HepG2 (cell line): ENCODE data around the gene LRP10. TPM values are rescaled to one million over a fixed set of nuclear protein-coding genes. Genes with fewer than 3 reads are reported as not detected.

ENCODE experiments used
- ATAC-seq: fragments of 200-7000 bp; cut with Tn5 transposase; 3 replicates; pipeline ENCODE4 v1.9.1; 2020; ENCODE audit warnings: mild to moderate bottlenecking, moderate library complexity
- BruUV-seq: library from RNA; stranded (reverse); fragments of 400-500 nt; replicated peaks from 2 replicates; lab custom pipeline; 2021; lab: Mats Ljungman, UMichigan
- CTCF ChIA-PET: fragments of 300-600 bp; formaldehyde crosslinking; extraction: SDS; loops from one replicate; lab custom pipeline; 2021; ENCODE audit warnings: low total read pairs, inconsistent platforms, low intra/inter-chr PET ratio; lab: Yijun Ruan, JAX
- POLR2A ChIA-PET: fragments of 350-600 bp; sonication (Branson Sonifier 250); formaldehyde crosslinking; loops from one replicate; lab custom pipeline; 2020; ENCODE audit warnings: antibody characterized with exemption, inconsistent platforms; lab: Yijun Ruan, JAX
- DNase-seq: peaks from one replicate; pipeline ENCODE4 v3.0.0-alpha.2; 2015; ENCODE audit warnings: low spot score
- FAIRE-seq: peaks from 3 replicates; lab custom pipeline; 2011; peaks lifted over from hg19 to GRCh38; lab: Jason Lieb, UNC
- H2AFZ ChIP-seq: one replicate; pipeline ENCODE4 v1.6.1; 2011; ENCODE audit warnings: low read length, inconsistent platforms
- H3K27ac ChIP-seq: fragments of 300-600 bp; 3 replicates; pipeline ENCODE4 v1.8.0; 2011; ENCODE audit warnings: mixed run types, mild to moderate bottlenecking, mixed read lengths, low read length, inconsistent platforms; ENCODE audit not compliant: insufficient read depth; ENCODE audit errors: extremely low read length
- H3K27me3 ChIP-seq, 2 experiments: fragments of 200-600 bp in 1 of 2; 2 replicates in 1 of 2; 3 replicates in 1 of 2; pipeline versions ENCODE4 v1.6.0 to v1.8.0; 2011; ENCODE audit warnings: low read length in 2 of 2, mild to moderate bottlenecking in 2 of 2, moderate library complexity in 2 of 2, inconsistent platforms in 1 of 2; ENCODE audit not compliant: insufficient read depth in 2 of 2, control insufficient read depth in 1 of 2
- H3K36me3 ChIP-seq, 2 experiments: fragments of 200-600 bp in 1 of 2; replicated peaks in 1 of 2; 2 replicates in 1 of 2; 3 replicates in 1 of 2; pipeline versions ENCODE4 v1.5.1 to v1.8.0; 2011; ENCODE audit warnings: low read length in 2 of 2, inconsistent platforms in 1 of 2; ENCODE audit not compliant: insufficient read depth in 2 of 2, control insufficient read depth in 1 of 2
- H3K4me1 ChIP-seq: 2 replicates; pipeline ENCODE4 v1.5.1; 2012; ENCODE audit warnings: low read length, inconsistent platforms; ENCODE audit not compliant: insufficient read depth
- H3K4me2 ChIP-seq: 2 replicates; pipeline ENCODE4 v1.6.0; 2011; ENCODE audit warnings: low read depth, low read length, inconsistent platforms
- H3K4me3 ChIP-seq, 3 experiments: fragments of 200-600 bp in 1 of 3; sonication (generic), shearing (Covaris generic) in 1 of 3; replicated peaks in 1 of 3; 2 replicates each; pipeline ENCODE4 v1.5.1; 2011 to 2016; ENCODE audit warnings: low read length in 3 of 3, inconsistent platforms in 2 of 3, low read depth in 2 of 3, mild to moderate bottlenecking in 2 of 3, control low read depth in 1 of 3, mixed read lengths in 1 of 3; ENCODE audit not compliant: insufficient read depth in 1 of 3
- H3K79me2 ChIP-seq: one replicate; pipeline ENCODE4 v1.6.1; 2011; ENCODE audit warnings: low read length, inconsistent platforms; ENCODE audit not compliant: insufficient read depth
- H3K9ac ChIP-seq: 2 replicates; pipeline ENCODE4 v1.6.0; 2011; ENCODE audit warnings: mild to moderate bottlenecking, low read depth, low read length, inconsistent platforms; ENCODE audit not compliant: insufficient read depth
- H3K9me3 ChIP-seq: 2 replicates; pipeline ENCODE4 v1.5.1; 2012; ENCODE audit warnings: mild to moderate bottlenecking, low read length
- H4K20me1 ChIP-seq: 2 replicates; pipeline ENCODE4 v1.6.0; 2011; ENCODE audit warnings: inconsistent platforms, mild to moderate bottlenecking, low read length, moderate library complexity; ENCODE audit not compliant: insufficient read depth
- ADNP ChIP-seq: sonication (generic); formaldehyde crosslinking; IDR thresholded peaks from 2 replicates; pipeline ENCODE4 v1.4.0; 2020; ENCODE audit warnings: missing genetic modification reagents
- ARHGAP35 ChIP-seq: sonication (generic); formaldehyde crosslinking; IDR thresholded peaks from 2 replicates; pipeline ENCODE4 v1.9.0; 2022; ENCODE audit warnings: mild to moderate bottlenecking, inconsistent platforms, moderate library complexity, missing genetic modification reagents, borderline replicate concordance
- CEBPB ChIP-seq: IDR thresholded peaks from 2 replicates; pipeline ENCODE4 v1.6.1; 2011; ENCODE audit warnings: low read depth, low read length, improper control_type of control experiment, borderline replicate concordance
- KDM4B ChIP-seq: sonication (generic); formaldehyde crosslinking; IDR thresholded peaks from 2 replicates; pipeline ENCODE4 v1.4.0; 2020; ENCODE audit warnings: missing genetic modification reagents
- NFYC ChIP-seq: IDR thresholded peaks from 2 replicates; pipeline ENCODE4 v1.6.1; 2016; ENCODE audit warnings: missing genetic modification reagents, missing compliant biosample characterization
- RORA ChIP-seq: sonication (generic); formaldehyde crosslinking; IDR thresholded peaks from 2 replicates; pipeline ENCODE4 v1.5.0; 2020; ENCODE audit warnings: mild to moderate bottlenecking, missing genetic modification reagents, moderate library complexity
- ZFP1 ChIP-seq: IDR thresholded peaks from 2 replicates; pipeline ENCODE4 v1.6.1; 2016
- ZNF782 ChIP-seq: sonication (generic); formaldehyde crosslinking; IDR thresholded peaks from 2 replicates; pipeline ENCODE4 v1.4.0; 2020; ENCODE audit warnings: missing genetic modification reagents, mild to moderate bottlenecking, borderline replicate concordance
- WGBS: methylation state at CpG from one replicate; pipeline ENCODE4 v1.1.6; 2017; ENCODE audit warnings: low lambda C conversion rate; 5-methylcytosine and 5-hydroxymethylcytosine counted together
- in situ Hi-C: cut with HindIII; loops from 2 replicates; pipeline ENCODE4 v1.10.0; 2017; ENCODE audit warnings: low pct_unique_long_range_greater_than_20kb; ENCODE audit not compliant: extremely low pct_ligation_motif_present
- intact Hi-C: fragments of 100-400 bp; cut with micrococcal nuclease; formaldehyde crosslinking; loops from one replicate; pipeline ENCODE4 v1.10.0; 2022; ENCODE audit not compliant: unreplicated experiment
- polyA plus RNA-seq, 8 experiments: library from polyadenylated mRNA; depleted of rRNA in 3 of 8; stranded (reverse) in 7 of 8; unstranded in 1 of 8; fragments of >200 nt; fragmentation: Illumina TruSeq in 4 of 8; extraction: Trizol in 4 of 8; gene quantifications; 2 replicates each; pipeline versions ENCODE4 v1.2.1 to v1.2.3, GENCODE V29; 2011 to 2016; ENCODE audit warnings: low read depth in 4 of 8, missing spikeins in 1 of 8, mixed read lengths in 1 of 8; ENCODE audit not compliant: insufficient read depth in 1 of 8
- total RNA-seq, 5 experiments: library from RNA; depleted of rRNA; stranded (reverse); fragments of >200 nt; fragmentation: Illumina TruSeq; extraction: Trizol; gene quantifications; 2 replicates each; pipeline ENCODE4 v1.2.3, GENCODE V29; 2016; ENCODE audit warnings: low read depth in 1 of 5
- TF ChIP-seq, protein P1 (sequence below): IDR thresholded peaks from 2 replicates; pipeline ENCODE4 v1.6.1; 2016; ENCODE audit warnings: missing compliant biosample characterization, missing genetic modification reagents, borderline replicate concordance
- TF ChIP-seq, protein P2 (sequence below): sonication (generic); formaldehyde crosslinking; IDR thresholded peaks from 2 replicates; pipeline ENCODE4 v1.4.0; 2020; ENCODE audit warnings: missing genetic modification reagents, borderline replicate concordance
- TF ChIP-seq, protein P3 (sequence below): sonication (generic); formaldehyde crosslinking; IDR thresholded peaks from 2 replicates; pipeline ENCODE4 v1.9.0; 2021; ENCODE audit warnings: missing genetic modification reagents, borderline replicate concordance
- TF ChIP-seq, protein P4 (sequence below): sonication (generic); formaldehyde crosslinking; IDR thresholded peaks from 2 replicates; pipeline ENCODE4 v1.5.0; 2020; ENCODE audit warnings: mild to moderate bottlenecking, missing genetic modification reagents

Gene LRP10
- total and polyA plus RNA-seq, 2 of the 13 experiments (the other 11 are each of a cell fraction or from before 2014, with no cell fraction given) = 16.9 to 45.2 TPM

DNA sequence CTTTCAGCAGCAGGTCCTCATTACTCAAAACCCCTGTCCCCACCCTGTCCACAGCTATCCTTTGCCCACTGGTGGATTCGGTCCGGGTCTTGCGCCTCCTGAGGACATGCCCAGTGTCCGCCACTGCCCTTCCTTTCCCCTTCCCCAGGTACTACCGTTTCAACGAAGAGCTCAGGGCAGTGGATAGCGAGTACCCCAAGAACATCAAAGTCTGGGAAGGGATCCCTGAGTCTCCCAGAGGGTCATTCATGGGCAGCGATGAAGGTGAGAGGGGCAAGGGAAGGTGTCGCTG lies 26.5 kb upstream of the LRP10 start:
- POLR2A ChIA-PET = interaction anchor here (0.8 kb wide), 1 partner anchor 23 kb away, joined by 3 read pairs; no protein-coding TSS in a partner anchor
- Histone ChIP-seq H3K79me2 (no peaks in the 10 kb centered on the region), H3K4me2 (no peak overlapping the region)
- TF ChIP-seq, protein P1, sequence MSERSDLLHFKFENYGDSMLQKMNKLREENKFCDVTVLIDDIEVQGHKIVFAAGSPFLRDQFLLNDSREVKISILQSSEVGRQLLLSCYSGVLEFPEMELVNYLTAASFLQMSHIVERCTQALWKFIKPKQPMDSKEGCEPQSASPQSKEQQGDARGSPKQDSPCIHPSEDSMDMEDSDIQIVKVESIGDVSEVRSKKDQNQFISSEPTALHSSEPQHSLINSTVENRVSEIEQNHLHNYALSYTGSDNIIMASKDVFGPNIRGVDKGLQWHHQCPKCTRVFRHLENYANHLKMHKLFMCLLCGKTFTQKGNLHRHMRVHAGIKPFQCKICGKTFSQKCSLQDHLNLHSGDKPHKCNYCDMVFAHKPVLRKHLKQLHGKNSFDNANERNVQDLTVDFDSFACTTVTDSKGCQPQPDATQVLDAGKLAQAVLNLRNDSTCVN (CRISPR knock-in tag) = no peak
- TF ChIP-seq RORA (CRISPR knock-in tag) (no peak), ZFP1 (CRISPR knock-in tag) (no peak), KDM4B (CRISPR knock-in tag) (no peak), ARHGAP35 (CRISPR knock-in tag) (no peak), NFYC (CRISPR knock-in tag) (no peak), ADNP (CRISPR knock-in tag) (no peak), ZNF782 (no peak), CEBPB (no peak)
- TF ChIP-seq, protein P2, sequence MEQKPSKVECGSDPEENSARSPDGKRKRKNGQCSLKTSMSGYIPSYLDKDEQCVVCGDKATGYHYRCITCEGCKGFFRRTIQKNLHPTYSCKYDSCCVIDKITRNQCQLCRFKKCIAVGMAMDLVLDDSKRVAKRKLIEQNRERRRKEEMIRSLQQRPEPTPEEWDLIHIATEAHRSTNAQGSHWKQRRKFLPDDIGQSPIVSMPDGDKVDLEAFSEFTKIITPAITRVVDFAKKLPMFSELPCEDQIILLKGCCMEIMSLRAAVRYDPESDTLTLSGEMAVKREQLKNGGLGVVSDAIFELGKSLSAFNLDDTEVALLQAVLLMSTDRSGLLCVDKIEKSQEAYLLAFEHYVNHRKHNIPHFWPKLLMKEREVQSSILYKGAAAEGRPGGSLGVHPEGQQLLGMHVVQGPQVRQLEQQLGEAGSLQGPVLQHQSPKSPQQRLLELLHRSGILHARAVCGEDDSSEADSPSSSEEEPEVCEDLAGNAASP (CRISPR knock-in tag) = no peak
- TF ChIP-seq, protein P3, sequence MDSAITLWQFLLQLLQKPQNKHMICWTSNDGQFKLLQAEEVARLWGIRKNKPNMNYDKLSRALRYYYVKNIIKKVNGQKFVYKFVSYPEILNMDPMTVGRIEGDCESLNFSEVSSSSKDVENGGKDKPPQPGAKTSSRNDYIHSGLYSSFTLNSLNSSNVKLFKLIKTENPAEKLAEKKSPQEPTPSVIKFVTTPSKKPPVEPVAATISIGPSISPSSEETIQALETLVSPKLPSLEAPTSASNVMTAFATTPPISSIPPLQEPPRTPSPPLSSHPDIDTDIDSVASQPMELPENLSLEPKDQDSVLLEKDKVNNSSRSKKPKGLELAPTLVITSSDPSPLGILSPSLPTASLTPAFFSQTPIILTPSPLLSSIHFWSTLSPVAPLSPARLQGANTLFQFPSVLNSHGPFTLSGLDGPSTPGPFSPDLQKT (CRISPR knock-in tag) = no peak
- TF ChIP-seq, protein P4, sequence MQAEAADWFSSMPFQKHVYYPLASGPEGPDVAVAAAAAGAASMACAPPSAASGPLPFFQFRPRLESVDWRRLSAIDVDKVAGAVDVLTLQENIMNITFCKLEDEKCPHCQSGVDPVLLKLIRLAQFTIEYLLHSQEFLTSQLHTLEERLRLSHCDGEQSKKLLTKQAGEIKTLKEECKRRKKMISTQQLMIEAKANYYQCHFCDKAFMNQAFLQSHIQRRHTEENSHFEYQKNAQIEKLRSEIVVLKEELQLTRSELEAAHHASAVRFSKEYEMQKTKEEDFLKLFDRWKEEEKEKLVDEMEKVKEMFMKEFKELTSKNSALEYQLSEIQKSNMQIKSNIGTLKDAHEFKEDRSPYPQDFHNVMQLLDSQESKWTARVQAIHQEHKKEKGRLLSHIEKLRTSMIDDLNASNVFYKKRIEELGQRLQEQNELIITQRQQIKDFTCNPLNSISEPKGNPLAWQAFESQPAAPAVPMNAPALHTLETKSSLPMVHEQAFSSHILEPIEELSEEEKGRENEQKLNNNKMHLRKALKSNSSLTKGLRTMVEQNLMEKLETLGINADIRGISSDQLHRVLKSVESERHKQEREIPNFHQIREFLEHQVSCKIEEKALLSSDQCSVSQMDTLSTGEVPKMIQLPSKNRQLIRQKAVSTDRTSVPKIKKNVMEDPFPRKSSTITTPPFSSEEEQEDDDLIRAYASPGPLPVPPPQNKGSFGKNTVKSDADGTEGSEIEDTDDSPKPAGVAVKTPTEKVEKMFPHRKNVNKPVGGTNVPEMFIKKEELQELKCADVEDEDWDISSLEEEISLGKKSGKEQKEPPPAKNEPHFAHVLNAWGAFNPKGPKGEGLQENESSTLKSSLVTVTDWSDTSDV (CRISPR knock-in tag) = no peak
- TF ChIP-seq, all 625 proteins: peak for 0
- no peaks in the 10 kb centered on the region for H4K20me1 ChIP-seq
- no peaks in the 10 kb centered on the region for H3K9me3 ChIP-seq
- H3K27me3 ChIP-seq = peaks cover 1 to 32% of the 10 kb centered on the region in 2 experiments; a peak in 4 of 5 replicates
- H3K4me3 ChIP-seq = no peak overlapping the region
- in situ Hi-C loops = loop anchor here (5.0 kb wide), 1 partner anchor 288 kb away; no protein-coding TSS in a partner anchor
- DNase-seq = no peak
- BruUV-seq = no TSS peak
- CTCF ChIA-PET = no interaction called here
- peaks cover 19% of the 10 kb centered on the region for H3K4me1 ChIP-seq
- intact Hi-C loops = no loop called here
- no peak overlapping the region for H3K27ac ChIP-seq
- WGBS = 79% methylated on average over 9 of the region's 9 CpGs
- no peak for FAIRE-seq
- no peaks in the 10 kb centered on the region for H3K36me3 ChIP-seq
- no peak for ATAC-seq
- H3K9ac ChIP-seq = no peak overlapping the region
- no peak overlapping the region for H2AFZ ChIP-seq
